Cardiac fibroblast (primary cell): ENCODE measurements around the gene ATP8A2.
"Not testable (repeated sequence)": the region's sequence is repeated elsewhere in the genome, so short reads cannot be mapped to it uniquely, and the experiment has no call there.

Experiments
- DNase-seq, 2 donors: peaks; one replicate each; pipeline versions ENCODE4 v3.0.0 to v3.0.0-alpha.2; 2010; ENCODE audit warnings: low read depth in 2 of 2
- H3K4me3 ChIP-seq, 2 donors: replicated peaks in 1 of 2; 1 replicate in 1 of 2; 2 replicates in 1 of 2; pipeline ENCODE4 v1.5.1; 2011; ENCODE audit warnings: low read depth in 2 of 2, low read length in 2 of 2, mild to moderate bottlenecking in 2 of 2, moderate library complexity in 1 of 2
- CTCF ChIP-seq: IDR thresholded peaks from one replicate; pipeline ENCODE4 v1.5.1; 2011; ENCODE audit warnings: low read depth, mild to moderate bottlenecking, low read length, inconsistent platforms

The ATP8A2 gene

GRCh38 chr13:25803641-25804040 is 431.9 kb downstream of the ATP8A2 start:
- no peak overlapping the region for H3K4me3 ChIP-seq
- no peak for TF ChIP-seq CTCF
- DNase-seq: no peak

GRCh38 chr13:25806264-25806974 is 434.6 kb downstream of the ATP8A2 start:
- H3K4me3 ChIP-seq: no peak overlapping the region
- DNase-seq: no peak
- no peak for TF ChIP-seq CTCF

- TF ChIP-seq CTCF: no peak
- DNase-seq: no peak
- no peak overlapping the region for H3K4me3 ChIP-seq
These were observed 435.8 kb downstream of the ATP8A2 start for GRCh38 chr13:25807562-25807961.

GRCh38 chr13:25811506-25811905 is 439.7 kb downstream of the ATP8A2 start:
- H3K4me3 ChIP-seq: no peak overlapping the region
- TF ChIP-seq CTCF: no peak
- DNase-seq: no peak

GRCh38 chr13:25816239-25816638 is 444.5 kb downstream of the ATP8A2 start:
- DNase-seq: no peak
- no peak overlapping the region for H3K4me3 ChIP-seq
- TF ChIP-seq CTCF: no peak

- TF ChIP-seq CTCF: no peak
- DNase-seq: no peak
- no peak overlapping the region for H3K4me3 ChIP-seq
These were observed 448.2 kb downstream of the ATP8A2 start for GRCh38 chr13:25819856-25820530.

GRCh38 chr13:25821776-25822175 is 450.0 kb downstream of the ATP8A2 start:
- no peak overlapping the region for H3K4me3 ChIP-seq
- DNase-seq: no peak
- TF ChIP-seq CTCF: no peak

- not testable (repeated sequence) for H3K4me3 ChIP-seq, DNase-seq
These were observed 455.4 kb downstream of the ATP8A2 start for GRCh38 chr13:25827221-25827620.
